ENCODE measurements around the gene ZNF521.

- TF ChIP-seq POLR2AphosphoS5 (IDR thresholded peaks at IDR 0.05) (no peak), CTCF (IDR thresholded peaks at IDR 0.05) (no peak)
These were observed 215.4 kb downstream of the ZNF521 start for GRCh38 chr18:25136416-25137196.
